Subcutaneous preadipocyte (primary cell): ENCODE measurements around the gene FOXN4. TPM values are rescaled to one million over a fixed set of nuclear protein-coding genes. Genes with fewer than 3 reads are reported as not detected.

Experiments used
- total RNA-seq: library from RNA; depleted of rRNA; stranded (reverse); fragments of >200 nt; gene quantifications from 2 replicates; pipeline ENCODE4 v1.2.3, GENCODE V29; 2012

FOXN4 gene
- total RNA-seq, result not detected in 2 replicates

GRCh38 chr12:109308534-109309380 lies at the start of gene FOXN4:
Gene FOXN4 (minus strand): TSS chr12:109309284. CDS start chr12:109308321, 963 bp downstream.

GRCh38 chr12:109347589-109347988 lies 38.5 kb upstream of the FOXN4 start, which contains the start of gene MYO1H:
Gene MYO1H (plus strand): TSS chr12:109347900. CDS start chr12:109347961, 61 bp downstream.

Other genes with a start within 250 kb of the FOXN4 start
- gene ALKBH2, start 215.8 kb downstream of the FOXN4 start, total RNA-seq, result 25.2 and 28.7 TPM in 2 replicates
- 19.5 and 26.6 TPM in 2 replicates for gene UNG, start 211.7 kb downstream of the FOXN4 start, total RNA-seq
- 2.5 and 7.3 TPM in 2 replicates for gene ACACB, start 192.7 kb downstream of the FOXN4 start, total RNA-seq
- gene MYO1H, start 38.6 kb upstream of the FOXN4 start, total RNA-seq, result not detected in 2 replicates
- 71.3 and 72.5 TPM in 2 replicates for gene KCTD10, start 168.0 kb upstream of the FOXN4 start, total RNA-seq
- gene UBE3B, start 168.3 kb upstream of the FOXN4 start, total RNA-seq, result 23.9 and 34.6 TPM in 2 replicates